Gastrocnemius medialis (tissue), 4 donors: ENCODE data around the gene LACRT. TPM values are rescaled to one million over a fixed set of nuclear protein-coding genes. Genes with fewer than 3 reads are reported as not detected.

Experiments
- ATAC-seq, 2 donors: fragments of 150-250 bp; one replicate each; pipeline ENCODE4 v1.9.1; 2016
- DNase-seq, 2 donors: peaks; one replicate each; pipeline ENCODE4 v3.0.0-alpha.2; 2019
- H3K27ac ChIP-seq, 4 donors: fragments of 200-600 bp; sonication (generic); 1 replicate in 1 of 4; 2 replicates in 3 of 4; pipeline ENCODE4 v1.5.1; 2016 to 2018; ENCODE audit warnings: mild to moderate bottlenecking in 2 of 4, moderate library complexity in 1 of 4
- H3K27me3 ChIP-seq, 3 donors: fragments of 200-600 bp; sonication (generic) in 2 of 3; 1 replicate in 1 of 3; 2 replicates in 2 of 3; pipeline versions ENCODE4 v1.5.1 to v1.6.0; 2016 to 2019; ENCODE audit warnings: mild to moderate bottlenecking in 1 of 3, moderate library complexity in 1 of 3
- H3K36me3 ChIP-seq, 2 donors: fragments of 200-600 bp; sonication (generic) in 1 of 2; one replicate each; pipeline ENCODE4 v1.5.1; 2017 to 2018
- H3K4me1 ChIP-seq, 2 donors: fragments of 200-600 bp; sonication (generic) in 1 of 2; one replicate each; pipeline ENCODE4 v1.5.1; 2016 to 2017; ENCODE audit warnings: mild to moderate bottlenecking in 2 of 2
- H3K4me3 ChIP-seq, 4 donors: fragments of 200-600 bp; sonication (generic) in 3 of 4; 1 replicate in 1 of 4; 2 replicates in 3 of 4; pipeline ENCODE4 v1.5.1; 2016 to 2019; ENCODE audit warnings: mild to moderate bottlenecking in 2 of 4
- H3K9me3 ChIP-seq, 3 donors: fragments of 200-600 bp; sonication (generic) in 2 of 3; 1 replicate in 1 of 3; 2 replicates in 2 of 3; pipeline ENCODE4 v1.5.1; 2016 to 2019
- CTCF ChIP-seq, 5 experiments: fragments of 450-650 bp in 3 of 5; fragments of 200-600 bp in 2 of 5; sonication (generic) in 2 of 5; IDR thresholded peaks in 4 of 5; conservative IDR thresholded peaks in 1 of 5; 1 replicate in 4 of 5; 2 replicates in 1 of 5; pipeline ENCODE4 v1.5.1; 2016 to 2019; ENCODE audit warnings: antibody characterized with exemption in 5 of 5, mild to moderate bottlenecking in 3 of 5, moderate library complexity in 3 of 5
- POLR2A ChIP-seq, 2 donors: fragments of 450-650 bp; IDR thresholded peaks; one replicate each; pipeline ENCODE4 v1.6.1; 2017; ENCODE audit warnings: antibody characterized with exemption in 2 of 2, mild to moderate bottlenecking in 2 of 2, moderate library complexity in 2 of 2
- in situ Hi-C, 4 donors: fragments of 200-750 bp; cut with MboI; loops; one replicate each; pipeline versions ENCODE4 v1.15.0 to v1.8.0; 2017; ENCODE audit warnings: low sequenced_read_pairs in 4 of 4
- intact Hi-C: fragments of 100-400 bp; cut with DNase I; formaldehyde crosslinking; loops from one replicate; pipeline ENCODE4 v1.15.1; 2023; ENCODE audit warnings: low total_unique reads
- total RNA-seq, 4 donors: library from RNA; depleted of rRNA; stranded (reverse); fragments of >200 nt; gene quantifications; one replicate each; pipeline versions ENCODE4 v1.1.0 to v1.2.3, GENCODE V29; 2016

Gene LACRT
- total RNA-seq, 4 donors from 2014 or later: not detected

- H3K27me3 ChIP-seq: no peaks in the 10 kb centered on the region
- H3K4me1 ChIP-seq: no peaks in the 10 kb centered on the region
- ATAC-seq (no peak), DNase-seq (no peak)
- no peak for TF ChIP-seq CTCF (IDR thresholded peaks at IDR 0.05 in 4 of 5, conservative IDR thresholded peaks at IDR 0.05 in 1 of 5)
- TF ChIP-seq POLR2A (IDR thresholded peaks at IDR 0.05): no peak
- intact Hi-C loops: no loop called here
- no peaks in the 10 kb centered on the region for H3K9me3 ChIP-seq
- in situ Hi-C loops: no loop called here
- H3K27ac ChIP-seq: no peak overlapping the region
- H3K36me3 ChIP-seq: no peaks in the 10 kb centered on the region
- H3K4me3 ChIP-seq: no peak overlapping the region
Measured at GRCh38 chr12:54605138-54605970, 29.3 kb downstream of the LACRT start.

GRCh38 chr12:54604436-54604835 is 30.3 kb downstream of the LACRT start:
- H3K27me3 ChIP-seq: no peaks in the 10 kb centered on the region
- intact Hi-C loops (no loop called here), in situ Hi-C loops (no loop called here)
- no peaks in the 10 kb centered on the region for H3K4me1 ChIP-seq
- no peak overlapping the region for H3K4me3 ChIP-seq
- no peaks in the 10 kb centered on the region for H3K9me3 ChIP-seq
- TF ChIP-seq POLR2A (IDR thresholded peaks at IDR 0.05) (no peak), CTCF (IDR thresholded peaks at IDR 0.05 in 4 of 5, conservative IDR thresholded peaks at IDR 0.05 in 1 of 5) (no peak)
- no peaks in the 10 kb centered on the region for H3K36me3 ChIP-seq
- DNase-seq (no peak), ATAC-seq (no peak)
- no peak overlapping the region for H3K27ac ChIP-seq

- TF ChIP-seq POLR2A (IDR thresholded peaks at IDR 0.05) (no peak), CTCF (IDR thresholded peaks at IDR 0.05 in 4 of 5, conservative IDR thresholded peaks at IDR 0.05 in 1 of 5) (no peak)
- in situ Hi-C loops (no loop called here), intact Hi-C loops (loop anchor here (2.0 kb wide), 1 partner anchor 355 kb away; no protein-coding TSS in a partner anchor)
Measured at GRCh38 chr12:54603872-54604271, 30.8 kb downstream of the LACRT start.

GRCh38 chr12:54603173-54603814 is 31.4 kb downstream of the LACRT start:
- intact Hi-C loops: loop anchor here (2.0 kb wide), 1 partner anchor 356 kb away; no protein-coding TSS in a partner anchor
- H3K4me1 ChIP-seq: no peaks in the 10 kb centered on the region

More at GRCh38 chr12:54603872-54604271, 30.8 kb downstream of the LACRT start:
- DNase-seq: no peak
- Histone ChIP-seq H3K4me1 (no peaks in the 10 kb centered on the region), H3K27ac (no peak overlapping the region), H3K27me3 (no peaks in the 10 kb centered on the region), H3K4me3 (no peak overlapping the region), H3K9me3 (no peaks in the 10 kb centered on the region), H3K36me3 (no peaks in the 10 kb centered on the region)
- ATAC-seq: no peak

More at GRCh38 chr12:54603173-54603814, 31.4 kb downstream of the LACRT start:
- TF ChIP-seq POLR2A (IDR thresholded peaks at IDR 0.05) (no peak), CTCF (IDR thresholded peaks at IDR 0.05 in 4 of 5, conservative IDR thresholded peaks at IDR 0.05 in 1 of 5) (peak; percentile 38 to 81 (median 54))
- ATAC-seq (peak; percentile 75 to 90), DNase-seq (peak; percentile 32 to 45)
- H3K27me3 ChIP-seq: no peaks in the 10 kb centered on the region
- no peak overlapping the region for H3K27ac ChIP-seq
- in situ Hi-C loops: no loop called here
- H3K9me3 ChIP-seq: no peaks in the 10 kb centered on the region
- H3K4me3 ChIP-seq: no peak overlapping the region
- H3K36me3 ChIP-seq: no peaks in the 10 kb centered on the region
